Measurements from ENCODE around the gene KDM4C.
A peak's percentile ranks its signal among the peaks of the same experiment; 100 is the strongest.

The KDM4C gene

DNA sequence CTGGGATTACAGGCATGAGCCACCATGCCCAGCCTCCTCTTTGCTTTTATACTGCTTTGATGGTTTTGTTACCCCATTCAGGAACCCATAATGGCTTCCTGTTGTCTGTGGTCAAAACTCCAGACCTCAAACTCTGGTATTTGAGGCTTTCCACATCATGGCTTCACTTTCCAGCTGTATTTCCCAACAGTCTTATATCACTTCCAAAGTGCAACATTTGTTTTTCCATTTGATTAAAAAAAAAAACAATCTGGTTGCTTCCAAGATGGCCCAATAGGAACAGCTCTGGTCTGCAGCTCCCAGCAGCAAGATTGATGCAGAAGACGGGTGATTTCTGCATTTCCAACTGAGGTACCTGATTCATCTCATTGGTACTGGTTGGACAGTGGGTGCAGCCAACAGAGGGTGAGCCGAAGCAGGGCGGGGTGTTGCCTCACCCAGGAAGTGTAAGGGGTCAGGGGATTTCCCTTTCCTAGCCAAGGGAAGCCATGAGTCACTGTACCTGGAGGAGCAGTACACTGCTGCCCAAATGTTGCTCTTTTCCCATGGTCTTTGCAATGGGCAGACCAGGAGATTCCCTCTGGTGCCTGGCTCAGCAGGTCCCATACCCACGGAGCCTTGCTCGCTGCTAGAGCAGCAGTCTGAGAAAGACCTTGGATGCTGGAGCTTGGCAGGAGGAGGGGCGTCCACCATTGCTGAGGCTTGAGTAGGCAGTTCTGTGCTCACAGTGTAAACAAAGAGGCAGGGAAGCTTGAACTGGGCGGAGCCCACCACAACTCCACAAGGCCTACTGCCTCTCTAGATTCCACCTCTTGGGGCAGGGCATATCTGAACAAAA, 458.4 kb downstream of the KDM4C start:
- TF ChIP-seq, protein P1, sequence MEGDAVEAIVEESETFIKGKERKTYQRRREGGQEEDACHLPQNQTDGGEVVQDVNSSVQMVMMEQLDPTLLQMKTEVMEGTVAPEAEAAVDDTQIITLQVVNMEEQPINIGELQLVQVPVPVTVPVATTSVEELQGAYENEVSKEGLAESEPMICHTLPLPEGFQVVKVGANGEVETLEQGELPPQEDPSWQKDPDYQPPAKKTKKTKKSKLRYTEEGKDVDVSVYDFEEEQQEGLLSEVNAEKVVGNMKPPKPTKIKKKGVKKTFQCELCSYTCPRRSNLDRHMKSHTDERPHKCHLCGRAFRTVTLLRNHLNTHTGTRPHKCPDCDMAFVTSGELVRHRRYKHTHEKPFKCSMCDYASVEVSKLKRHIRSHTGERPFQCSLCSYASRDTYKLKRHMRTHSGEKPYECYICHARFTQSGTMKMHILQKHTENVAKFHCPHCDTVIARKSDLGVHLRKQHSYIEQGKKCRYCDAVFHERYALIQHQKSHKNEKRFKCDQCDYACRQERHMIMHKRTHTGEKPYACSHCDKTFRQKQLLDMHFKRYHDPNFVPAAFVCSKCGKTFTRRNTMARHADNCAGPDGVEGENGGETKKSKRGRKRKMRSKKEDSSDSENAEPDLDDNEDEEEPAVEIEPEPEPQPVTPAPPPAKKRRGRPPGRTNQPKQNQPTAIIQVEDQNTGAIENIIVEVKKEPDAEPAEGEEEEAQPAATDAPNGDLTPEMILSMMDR (IDR thresholded peaks at IDR 0.05): no peak
- H3K36me3 Mint-ChIP-seq (ENCODE audit: low read depth): peaks cover 18% of the 10 kb centered on the region
- H3K27ac Mint-ChIP-seq: no peak overlapping the region
- peaks cover 3% of the 10 kb centered on the region for H3K27me3 Mint-ChIP-seq (ENCODE audit: low read depth, poor library complexity)
- peaks cover 12% of the 10 kb centered on the region for H3K4me1 Mint-ChIP-seq
- H3K9me3 Mint-ChIP-seq: peaks cover 42% of the 10 kb centered on the region
- H3K4me3 Mint-ChIP-seq: no peak overlapping the region
- DNase-seq: no peak

DNA sequence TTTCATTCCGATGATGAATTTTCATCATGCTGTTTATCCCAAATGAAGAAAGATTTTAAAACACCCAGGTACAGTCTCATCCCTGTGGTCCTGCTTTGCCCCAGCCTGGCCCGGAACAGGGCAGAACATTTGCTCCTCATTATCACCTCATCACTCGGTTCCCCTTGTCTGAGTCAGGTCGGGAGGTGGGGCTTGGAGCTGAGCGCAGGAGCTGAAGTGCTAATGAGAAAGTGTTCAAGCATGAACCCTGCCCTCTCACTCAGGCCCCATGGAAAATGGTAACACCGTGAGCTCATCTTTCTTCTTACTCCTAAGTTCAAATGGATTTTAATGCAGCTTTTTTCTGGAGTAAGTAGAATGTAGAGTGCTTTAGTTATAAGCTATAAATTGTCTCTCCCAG, 466.2 kb downstream of the KDM4C start:
- Mint-ChIP-seq H3K4me3 (peak overlapping the region; percentile 21), H3K36me3 (ENCODE audit: low read depth) (peaks cover 8% of the 10 kb centered on the region), H3K4me1 (peaks cover 50% of the 10 kb centered on the region), H3K9me3 (peaks cover 33% of the 10 kb centered on the region), H3K27me3 (ENCODE audit: low read depth, poor library complexity) (no peaks in the 10 kb centered on the region), H3K27ac (peak overlapping the region; percentile 41)
- DNase-seq: peak; percentile 43
- TF ChIP-seq, protein P1 (IDR thresholded peaks at IDR 0.05): no peak

All from nephron progenitor cell (in vitro differentiated cells).